HK-2 (cell line): ENCODE data around the gene CAMTA1.
"Not testable (repeated sequence)": the region's sequence is repeated elsewhere in the genome, so short reads cannot be mapped to it uniquely, and the experiment has no call there.

Experiments
- DNase-seq: peaks from one replicate; pipeline ENCODE4 v3.0.0-alpha.2; 2018; ENCODE audit not compliant: unreplicated experiment

The CAMTA1 gene

GRCh38 chr1:6845786-6846185 lies 60.5 kb downstream of the CAMTA1 start:
- not testable (repeated sequence) for DNase-seq

GRCh38 chr1:6848816-6849215 lies 63.6 kb downstream of the CAMTA1 start:
- DNase-seq = no peak

- no peak for DNase-seq
Measured at GRCh38 chr1:6850537-6850936, 65.3 kb downstream of the CAMTA1 start.

- DNase-seq = no peak
Measured at GRCh38 chr1:6852136-6852890, 67.1 kb downstream of the CAMTA1 start.

- no peak for DNase-seq
Measured at GRCh38 chr1:6854166-6854565, 68.9 kb downstream of the CAMTA1 start.

GRCh38 chr1:6857831-6858230 lies 72.6 kb downstream of the CAMTA1 start:
- DNase-seq = no peak

GRCh38 chr1:6858596-6858995 lies 73.3 kb downstream of the CAMTA1 start:
- no peak for DNase-seq

GRCh38 chr1:6859415-6860343 lies 74.4 kb downstream of the CAMTA1 start:
- DNase-seq = peak; percentile 14

GRCh38 chr1:6860401-6860800 lies 75.1 kb downstream of the CAMTA1 start:
- peak; percentile 18 for DNase-seq

GRCh38 chr1:6861075-6861724 lies 75.9 kb downstream of the CAMTA1 start:
- no peak for DNase-seq

- no peak for DNase-seq
Measured at GRCh38 chr1:6862906-6863305, 77.7 kb downstream of the CAMTA1 start.

GRCh38 chr1:6864166-6864565 lies 78.9 kb downstream of the CAMTA1 start:
- DNase-seq = no peak

GRCh38 chr1:6866825-6867224 lies 81.6 kb downstream of the CAMTA1 start:
- no peak for DNase-seq

- DNase-seq = no peak
Measured at GRCh38 chr1:6867321-6867720, 82.1 kb downstream of the CAMTA1 start.

GRCh38 chr1:6867729-6868659 lies 82.7 kb downstream of the CAMTA1 start:
- DNase-seq = no peak

GRCh38 chr1:6868660-6869380 lies 83.6 kb downstream of the CAMTA1 start:
- DNase-seq = no peak

GRCh38 chr1:6869545-6869944 lies 84.3 kb downstream of the CAMTA1 start:
- no peak for DNase-seq

- no peak for DNase-seq
Measured at GRCh38 chr1:6870086-6870485, 84.8 kb downstream of the CAMTA1 start.

- no peak for DNase-seq
Measured at GRCh38 chr1:6870571-6870970, 85.3 kb downstream of the CAMTA1 start.

GRCh38 chr1:6871300-6871972 lies 86.2 kb downstream of the CAMTA1 start:
- no peak for DNase-seq
